Trophoblast cell (in vitro differentiated cells and primary cell): Measurements from ENCODE around the gene TRIM47.

ENCODE experiments used
- DNase-seq, 2 donors: peaks; one replicate each; pipeline ENCODE4 v3.0.0-alpha.2; 2016
- H2AFZ ChIP-seq: 2 replicates; pipeline ENCODE4 v1.6.1; 2013; ENCODE audit warnings: low read length, moderate library complexity, mild to moderate bottlenecking; ENCODE audit not compliant: insufficient read depth, poor library complexity
- H2AK5ac ChIP-seq: 2 replicates; pipeline ENCODE4 v1.6.1; 2013; ENCODE audit warnings: mild to moderate bottlenecking, low read length
- H2BK120ac ChIP-seq: 2 replicates; pipeline ENCODE4 v1.6.1; 2013; ENCODE audit warnings: low read length, mild to moderate bottlenecking, moderate library complexity; ENCODE audit not compliant: insufficient read depth, poor library complexity
- H2BK12ac ChIP-seq: 2 replicates; pipeline ENCODE4 v1.6.1; 2013; ENCODE audit warnings: mild to moderate bottlenecking, low read length, moderate library complexity
- H2BK5ac ChIP-seq: 2 replicates; pipeline ENCODE4 v1.6.1; 2013; ENCODE audit warnings: low read length, low read depth, moderate library complexity, mild to moderate bottlenecking; ENCODE audit not compliant: poor library complexity
- H3K14ac ChIP-seq: 2 replicates; pipeline ENCODE4 v1.6.1; 2013; ENCODE audit warnings: mild to moderate bottlenecking, low read length
- H3K18ac ChIP-seq: 2 replicates; pipeline ENCODE4 v1.6.1; 2013; ENCODE audit warnings: mild to moderate bottlenecking, low read length
- H3K23ac ChIP-seq: 2 replicates; pipeline ENCODE4 v1.6.1; 2013; ENCODE audit warnings: low read length
- H3K27ac ChIP-seq: 2 replicates; pipeline ENCODE4 v1.5.1; 2013; ENCODE audit warnings: low read depth, mild to moderate bottlenecking, inconsistent platforms, low read length, moderate library complexity
- H3K27me3 ChIP-seq: 2 replicates; pipeline ENCODE4 v1.6.1; 2013; ENCODE audit warnings: inconsistent platforms, mild to moderate bottlenecking, low read length, moderate library complexity; ENCODE audit not compliant: insufficient read depth
- H3K36me3 ChIP-seq, 2 experiments: 1 replicate in 1 of 2; 2 replicates in 1 of 2; pipeline ENCODE4 v1.6.1; 2013; ENCODE audit warnings: low read length in 2 of 2, mild to moderate bottlenecking in 2 of 2, moderate library complexity in 1 of 2; ENCODE audit not compliant: insufficient read depth in 2 of 2, control insufficient read depth in 1 of 2
- H3K4ac ChIP-seq: 2 replicates; pipeline ENCODE4 v1.6.1; 2013; ENCODE audit warnings: low read depth, mild to moderate bottlenecking, low read length, moderate library complexity
- H3K4me1 ChIP-seq, 2 experiments: 1 replicate in 1 of 2; 2 replicates in 1 of 2; pipeline ENCODE4 v1.6.1; 2013; ENCODE audit warnings: low read length in 2 of 2, mild to moderate bottlenecking in 2 of 2, moderate library complexity in 1 of 2; ENCODE audit not compliant: insufficient read depth in 2 of 2, control insufficient read depth in 1 of 2
- H3K4me2 ChIP-seq: 2 replicates; pipeline ENCODE4 v1.6.1; 2013; ENCODE audit warnings: inconsistent platforms, mild to moderate bottlenecking, low read length, moderate library complexity
- H3K4me3 ChIP-seq: 2 replicates; pipeline ENCODE4 v1.5.1; 2013; ENCODE audit warnings: mild to moderate bottlenecking, low read depth, low read length, inconsistent platforms
- H3K79me1 ChIP-seq: one replicate; pipeline ENCODE4 v1.6.1; 2013; ENCODE audit warnings: low read length
- H3K79me2 ChIP-seq: 2 replicates; pipeline ENCODE4 v1.6.1; 2013; ENCODE audit warnings: low read length, mild to moderate bottlenecking; ENCODE audit not compliant: control insufficient read depth, insufficient read depth, poor library complexity
- H3K9ac ChIP-seq: 2 replicates; pipeline ENCODE4 v1.6.1; 2013; ENCODE audit warnings: mild to moderate bottlenecking, low read length
- H3K9me3 ChIP-seq: 2 replicates; pipeline ENCODE4 v1.6.1; 2013; ENCODE audit warnings: low read depth, mild to moderate bottlenecking, control low read depth, inconsistent platforms, low read length; ENCODE audit not compliant: insufficient read depth
- H4K12ac ChIP-seq: 2 replicates; pipeline ENCODE4 v1.6.1; 2013; ENCODE audit warnings: low read depth, mild to moderate bottlenecking, low read length, moderate library complexity
- H4K8ac ChIP-seq: 2 replicates; pipeline ENCODE4 v1.6.1; 2013; ENCODE audit warnings: low read depth, mild to moderate bottlenecking, low read length, moderate library complexity
- H4K91ac ChIP-seq: one replicate; pipeline ENCODE4 v1.6.1; 2013; ENCODE audit warnings: low read depth, mild to moderate bottlenecking, low read length, moderate library complexity
- WGBS: extraction: QIAGEN DNeasy Blood & Tissue Kit; methylation state at CpG from one replicate; pipeline ENCODE4 v1.1.7; 2013; ENCODE audit warnings: missing lambda C conversion rate; ENCODE audit not compliant: insufficient read length, insufficient coverage; ENCODE audit errors: extremely low coverage; 5-methylcytosine and 5-hydroxymethylcytosine counted together

Gene TRIM47

DNA sequence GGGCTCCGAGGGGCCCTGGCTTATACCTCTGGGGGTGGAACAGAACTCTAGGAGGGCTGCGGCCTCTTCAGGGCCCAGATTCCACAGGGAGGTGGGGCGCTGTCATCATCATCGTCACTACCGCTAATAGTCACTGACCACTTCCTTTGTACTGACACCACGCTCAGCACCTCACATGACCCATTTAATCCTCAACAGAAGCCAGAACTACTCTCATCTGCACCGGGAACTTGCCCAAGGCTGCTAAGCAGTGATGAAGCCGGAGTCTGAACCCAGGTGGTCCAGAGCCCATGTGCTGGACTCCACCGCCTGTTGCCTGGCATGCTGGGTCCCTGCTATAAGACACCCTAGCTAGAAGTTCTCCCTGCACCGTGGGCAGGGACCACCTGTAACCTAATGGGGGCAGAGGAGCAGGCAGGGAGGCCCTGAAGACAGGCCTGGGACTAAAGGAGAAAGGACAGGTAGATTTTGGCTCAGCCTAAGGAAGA, 46.2 kb downstream of the TRIM47 start:
- no peak overlapping the region for H4K8ac ChIP-seq
- no peak overlapping the region for H2BK120ac ChIP-seq
- no peak overlapping the region for H3K18ac ChIP-seq
- H3K14ac ChIP-seq: no peak overlapping the region
- H2BK12ac ChIP-seq: no peak overlapping the region
- H2AFZ ChIP-seq: no peak overlapping the region
- H3K79me1 ChIP-seq: peaks cover 2% of the 10 kb centered on the region
- H3K27ac ChIP-seq: no peak overlapping the region
- no peak overlapping the region for H3K4me2 ChIP-seq
- no peak overlapping the region for H3K4me3 ChIP-seq
- no peak overlapping the region for H4K91ac ChIP-seq
- no peak overlapping the region for H3K4ac ChIP-seq
- H3K4me1 ChIP-seq: peaks cover 3% of the 10 kb centered on the region in 2 experiments
- H2BK5ac ChIP-seq: no peak overlapping the region
- H3K79me2 ChIP-seq: no peaks in the 10 kb centered on the region
- H3K36me3 ChIP-seq: no peaks in the 10 kb centered on the region
- H3K9ac ChIP-seq: no peak overlapping the region
- H3K23ac ChIP-seq: no peak overlapping the region
- H2AK5ac ChIP-seq: peak overlapping the region; percentile 25
- no peaks in the 10 kb centered on the region for H3K27me3 ChIP-seq
- DNase-seq: no peak
- no peak overlapping the region for H4K12ac ChIP-seq
- WGBS: no CpG with 5 or more reads among the region's 10 CpGs
- H3K9me3 ChIP-seq: peaks cover 4% of the 10 kb centered on the region

DNA sequence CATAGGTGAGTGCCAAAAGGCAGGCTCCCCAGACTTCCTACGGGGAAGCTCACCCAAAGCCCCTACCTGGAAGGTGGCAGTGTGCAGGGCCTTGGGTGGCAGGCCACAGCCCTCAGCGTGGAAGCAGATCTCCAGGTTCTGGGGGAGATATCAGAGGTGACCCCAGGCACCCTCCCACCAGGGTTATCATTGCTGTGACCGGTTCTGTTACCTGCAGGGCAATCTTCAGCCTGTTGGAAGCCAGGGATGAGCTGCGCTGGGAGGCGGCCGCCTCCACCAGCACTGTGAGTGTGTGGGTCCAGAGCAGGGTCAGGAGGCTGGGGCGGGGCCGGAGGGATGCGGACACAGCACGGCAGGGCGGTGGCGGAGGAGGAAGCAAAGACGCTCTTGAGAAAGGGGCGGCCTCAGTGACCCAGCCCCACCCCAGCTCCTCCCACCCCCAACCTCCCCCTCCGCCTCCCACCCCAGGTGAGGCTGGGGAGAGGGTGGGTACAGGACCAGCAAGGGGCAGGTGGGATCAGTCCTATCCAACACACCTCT, 47.3 kb downstream of the TRIM47 start:
- Histone ChIP-seq H2AFZ (no peak overlapping the region), H4K12ac (no peak overlapping the region), H3K27me3 (no peaks in the 10 kb centered on the region), H3K23ac (no peak overlapping the region), H3K4me3 (no peak overlapping the region), H3K79me1 (peaks cover 2% of the 10 kb centered on the region), H2BK12ac (no peak overlapping the region), H2AK5ac (no peak overlapping the region), H3K4me2 (no peak overlapping the region), H3K27ac (no peak overlapping the region), H3K4me1 (peaks cover 8 to 10% of the 10 kb centered on the region in 2 experiments), H4K8ac (no peak overlapping the region), H3K36me3 (peaks cover 0 to 6% of the 10 kb centered on the region in 2 experiments), H3K9ac (no peak overlapping the region), H3K4ac (no peak overlapping the region), H3K79me2 (no peaks in the 10 kb centered on the region), H2BK5ac (no peak overlapping the region), H4K91ac (no peak overlapping the region), H3K18ac (no peak overlapping the region), H3K9me3 (peaks cover 4% of the 10 kb centered on the region), H3K14ac (no peak overlapping the region), H2BK120ac (no peak overlapping the region)
- no peak for DNase-seq
- no CpG with 5 or more reads among the region's 15 CpGs for WGBS

GRCh38 chr17:75830164-75831031, 48.0 kb downstream of the TRIM47 start:
- DNase-seq: peak; percentile 65 to 73
- Histone ChIP-seq H4K91ac (no peak overlapping the region), H3K14ac (no peak overlapping the region), H3K4me2 (no peak overlapping the region), H3K27ac (no peak overlapping the region), H3K79me1 (peaks cover 2% of the 10 kb centered on the region), H3K18ac (no peak overlapping the region), H4K8ac (no peak overlapping the region), H2BK12ac (no peak overlapping the region), H3K9ac (no peak overlapping the region), H2BK5ac (no peak overlapping the region), H3K36me3 (peaks cover 4 to 9% of the 10 kb centered on the region in 2 experiments), H2BK120ac (no peak overlapping the region), H3K4me1 (peaks cover 8 to 10% of the 10 kb centered on the region in 2 experiments), H3K23ac (no peak overlapping the region), H2AK5ac (no peak overlapping the region), H3K4ac (no peak overlapping the region), H3K27me3 (no peaks in the 10 kb centered on the region), H3K4me3 (no peak overlapping the region), H3K79me2 (no peaks in the 10 kb centered on the region), H4K12ac (no peak overlapping the region), H2AFZ (no peak overlapping the region), H3K9me3 (peaks cover 4% of the 10 kb centered on the region)
- no CpG with 5 or more reads among the region's 27 CpGs for WGBS

- no peak overlapping the region for H2AK5ac ChIP-seq
- H4K12ac ChIP-seq: no peak overlapping the region
- H3K9ac ChIP-seq: no peak overlapping the region
- H3K27ac ChIP-seq: no peak overlapping the region
- H3K4ac ChIP-seq: no peak overlapping the region
- peaks cover 8 to 10% of the 10 kb centered on the region in 2 experiments for H3K4me1 ChIP-seq
- H3K79me1 ChIP-seq: peaks cover 2% of the 10 kb centered on the region
- no peak overlapping the region for H3K4me3 ChIP-seq
- no CpG with 5 or more reads among the region's 7 CpGs for WGBS
- H2AFZ ChIP-seq: no peak overlapping the region
- no peak overlapping the region for H3K4me2 ChIP-seq
- no peak overlapping the region for H4K8ac ChIP-seq
- H3K79me2 ChIP-seq: no peaks in the 10 kb centered on the region
- no peak for DNase-seq
- H3K23ac ChIP-seq: no peak overlapping the region
- H3K14ac ChIP-seq: no peak overlapping the region
- no peak overlapping the region for H3K18ac ChIP-seq
- no peak overlapping the region for H2BK120ac ChIP-seq
- no peak overlapping the region for H2BK5ac ChIP-seq
- H3K36me3 ChIP-seq: peaks cover 8 to 12% of the 10 kb centered on the region in 2 experiments
- H3K27me3 ChIP-seq: no peaks in the 10 kb centered on the region
- no peak overlapping the region for H4K91ac ChIP-seq
- no peak overlapping the region for H2BK12ac ChIP-seq
- peaks cover 4% of the 10 kb centered on the region for H3K9me3 ChIP-seq
These were observed 48.6 kb downstream of the TRIM47 start for GRCh38 chr17:75829747-75830146.
